Mucosa of stomach (tissue), 1 donor: Measurements from ENCODE around the gene CARHSP1.

Experiments
- H3K27me3 ChIP-seq: one replicate; pipeline ENCODE4 v1.7.0; 2013; ENCODE audit warnings: mild to moderate bottlenecking, low read length; ENCODE audit not compliant: control insufficient read depth, insufficient read depth
- H3K36me3 ChIP-seq: one replicate; pipeline ENCODE4 v1.7.0; 2013; ENCODE audit warnings: low read length; ENCODE audit not compliant: control insufficient read depth, insufficient read depth
- H3K4me1 ChIP-seq: one replicate; pipeline ENCODE4 v1.7.0; 2013; ENCODE audit warnings: mild to moderate bottlenecking, low read length; ENCODE audit not compliant: control insufficient read depth, insufficient read depth
- H3K4me3 ChIP-seq: one replicate; pipeline ENCODE4 v1.7.0; 2013; ENCODE audit warnings: low read length
- H3K9ac ChIP-seq: one replicate; pipeline ENCODE4 v1.7.0; 2013; ENCODE audit warnings: mild to moderate bottlenecking, low read length, moderate library complexity
- H3K9me3 ChIP-seq: one replicate; pipeline ENCODE4 v1.7.0; 2013; ENCODE audit warnings: mild to moderate bottlenecking, low read length, moderate library complexity; ENCODE audit not compliant: control insufficient read depth
- donor health status: Pancreatic carcinoma.

The CARHSP1 gene

DNA sequence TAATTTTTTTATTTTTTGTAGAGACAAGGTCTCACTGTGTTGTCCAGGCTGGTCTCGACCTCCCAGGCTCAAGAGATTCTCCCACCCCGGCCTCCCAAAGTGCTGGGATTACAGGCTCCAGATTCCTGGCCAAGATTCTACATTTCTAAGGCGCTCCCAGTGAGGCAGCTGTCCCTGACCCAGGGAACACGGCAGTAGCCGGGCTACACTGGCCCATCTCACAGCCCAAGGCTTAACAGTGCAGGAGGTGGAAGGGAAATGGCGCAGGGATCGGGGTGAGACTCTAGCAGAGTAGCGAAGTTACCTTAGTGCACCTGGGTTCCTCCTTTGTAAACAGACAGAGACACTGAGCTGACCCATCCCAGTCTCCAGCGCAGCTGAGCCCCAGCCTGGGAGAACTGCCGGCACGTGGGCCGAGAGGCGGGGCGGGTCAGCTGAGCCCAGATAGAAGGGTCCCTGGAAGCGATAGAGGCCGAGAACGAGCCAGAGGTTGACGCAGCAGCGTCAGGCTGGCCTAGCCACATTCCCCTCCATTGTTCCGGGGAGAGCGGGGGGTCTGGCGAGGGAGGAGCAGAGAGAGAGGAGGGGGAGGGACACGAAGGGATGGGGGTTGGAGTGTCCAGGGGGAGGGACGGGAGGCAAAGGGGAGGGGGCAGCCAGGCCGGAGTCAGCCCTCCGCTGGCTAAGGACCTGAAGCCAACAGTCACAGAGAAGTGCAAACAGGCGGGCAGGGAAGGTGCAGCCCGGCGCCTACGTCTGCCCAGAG lies 2.5 kb downstream of the CARHSP1 start:
- Histone ChIP-seq H3K9me3 (no peaks in the 10 kb centered on the region), H3K9ac (peak overlapping the region; percentile 72), H3K4me1 (peaks cover 63% of the 10 kb centered on the region)

DNA sequence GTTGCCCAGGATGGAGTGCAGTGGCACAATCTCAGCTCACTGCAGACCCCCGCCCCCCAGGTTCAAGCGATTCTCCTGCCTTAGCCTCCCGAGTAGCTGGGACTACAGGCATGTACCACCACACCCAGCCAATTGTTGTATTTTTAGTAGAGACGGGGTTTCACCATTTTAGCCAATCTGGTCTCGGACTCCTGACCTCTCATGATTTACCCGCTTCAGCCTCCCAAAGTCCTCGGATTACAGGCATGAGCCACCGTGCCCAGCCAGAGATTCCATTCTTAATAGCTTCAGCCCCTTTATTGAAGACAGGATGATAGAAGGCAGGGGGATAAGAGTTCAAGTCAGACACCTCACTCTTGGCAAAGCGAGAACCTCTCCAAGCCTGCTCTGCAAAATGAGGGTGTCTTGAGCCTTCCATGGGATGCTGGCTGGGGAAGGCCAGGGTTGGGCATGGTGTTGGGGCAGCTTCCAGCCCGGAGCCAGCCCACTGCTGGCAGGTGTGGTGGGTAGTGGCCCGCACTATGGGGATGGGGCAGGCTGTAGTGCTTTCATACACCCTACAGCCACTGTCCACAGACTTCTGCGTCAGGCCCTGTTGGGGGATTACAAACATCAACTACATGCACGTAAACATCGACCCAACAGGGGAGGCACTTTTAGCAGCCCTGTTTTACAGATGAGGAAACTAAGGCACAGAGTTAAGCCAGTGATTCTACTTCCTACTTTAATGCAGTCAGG lies 3.5 kb downstream of the CARHSP1 start:
- Histone ChIP-seq H3K36me3 (no peaks in the 10 kb centered on the region), H3K9me3 (no peaks in the 10 kb centered on the region), H3K4me3 (no peak overlapping the region), H3K9ac (no peak overlapping the region), H3K4me1 (peaks cover 57% of the 10 kb centered on the region), H3K27me3 (no peaks in the 10 kb centered on the region)

More for the DNA sequence above, 2.5 kb downstream of the CARHSP1 start:
- no peak overlapping the region for H3K4me3 ChIP-seq
- H3K36me3 ChIP-seq: no peaks in the 10 kb centered on the region
- H3K27me3 ChIP-seq: no peaks in the 10 kb centered on the region

DNA sequence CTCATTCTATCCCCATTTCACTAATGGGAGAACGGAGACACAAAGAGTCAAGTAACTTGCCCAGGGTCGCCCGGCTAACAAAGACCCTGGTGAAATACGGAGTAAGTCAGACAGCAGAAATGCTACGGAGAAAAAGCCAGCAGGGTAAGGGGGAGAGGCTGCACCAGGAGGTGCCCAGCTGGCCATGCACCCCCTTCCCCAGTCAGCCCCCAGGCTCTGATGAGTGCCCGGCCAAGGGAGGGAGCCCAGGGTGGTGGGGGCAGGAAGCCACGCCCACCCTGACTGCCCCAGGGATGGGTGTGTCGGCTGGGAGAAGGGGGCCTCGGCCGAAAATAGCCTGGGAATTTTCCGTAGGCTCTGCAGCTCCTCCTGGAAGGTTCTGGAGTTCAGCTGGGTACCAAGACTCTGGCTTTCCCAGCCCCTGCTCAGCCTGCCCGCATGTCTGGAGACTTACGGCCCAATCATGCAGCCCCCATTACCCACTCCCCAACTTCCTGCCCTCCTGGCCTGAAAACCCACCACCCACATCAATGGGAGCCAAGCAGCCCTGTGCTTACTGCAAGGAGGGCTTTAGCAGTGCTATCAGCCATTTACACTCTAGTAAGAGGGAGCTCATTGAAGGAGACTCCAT lies 4.2 kb downstream of the CARHSP1 start:
- no peak overlapping the region for H3K4me3 ChIP-seq
- no peaks in the 10 kb centered on the region for H3K36me3 ChIP-seq
- peaks cover 58% of the 10 kb centered on the region for H3K4me1 ChIP-seq
- no peaks in the 10 kb centered on the region for H3K27me3 ChIP-seq
- no peak overlapping the region for H3K9ac ChIP-seq
- H3K9me3 ChIP-seq: no peaks in the 10 kb centered on the region

DNA sequence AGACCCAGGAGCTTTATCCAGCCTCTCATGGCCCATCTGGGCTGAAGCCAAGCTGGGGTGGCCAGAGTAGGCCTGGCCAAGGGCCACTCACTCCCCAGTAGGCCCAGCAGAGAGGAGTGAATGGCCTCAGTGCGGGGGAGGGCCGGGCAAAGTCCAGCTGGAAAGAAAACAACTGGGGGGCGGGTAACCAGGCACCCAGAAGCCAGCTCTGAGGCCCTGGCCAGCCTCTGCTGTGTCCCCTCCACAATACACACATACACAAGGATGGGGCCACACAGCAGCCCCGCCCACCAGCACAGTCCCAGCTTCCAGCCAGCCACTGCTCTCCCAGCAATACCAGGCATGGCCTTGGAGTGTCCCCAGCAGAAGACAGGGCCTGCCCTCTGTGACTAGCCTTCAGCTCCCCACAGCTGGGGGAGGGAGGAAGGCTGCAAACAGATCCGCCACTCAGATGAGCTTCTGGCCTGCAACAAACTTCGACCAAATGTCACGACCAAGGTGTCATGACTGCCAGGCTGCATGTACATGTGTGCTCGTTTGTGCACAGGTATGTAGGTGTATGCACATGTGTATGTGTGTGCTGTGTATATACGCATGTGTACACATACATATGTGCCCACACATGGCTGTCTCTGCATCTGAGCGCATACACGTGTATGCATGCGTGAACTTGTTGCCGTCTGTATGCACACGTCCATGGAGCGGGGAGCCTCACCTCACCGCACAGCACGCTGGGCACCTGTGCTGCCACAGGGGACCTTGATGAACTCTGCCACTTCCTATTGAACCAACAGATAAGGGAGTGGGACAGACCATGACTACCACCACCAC lies 5.0 kb downstream of the CARHSP1 start:
- Histone ChIP-seq H3K4me1 (peaks cover 56% of the 10 kb centered on the region), H3K9ac (no peak overlapping the region), H3K9me3 (no peaks in the 10 kb centered on the region), H3K4me3 (no peak overlapping the region), H3K36me3 (no peaks in the 10 kb centered on the region), H3K27me3 (no peaks in the 10 kb centered on the region)

DNA sequence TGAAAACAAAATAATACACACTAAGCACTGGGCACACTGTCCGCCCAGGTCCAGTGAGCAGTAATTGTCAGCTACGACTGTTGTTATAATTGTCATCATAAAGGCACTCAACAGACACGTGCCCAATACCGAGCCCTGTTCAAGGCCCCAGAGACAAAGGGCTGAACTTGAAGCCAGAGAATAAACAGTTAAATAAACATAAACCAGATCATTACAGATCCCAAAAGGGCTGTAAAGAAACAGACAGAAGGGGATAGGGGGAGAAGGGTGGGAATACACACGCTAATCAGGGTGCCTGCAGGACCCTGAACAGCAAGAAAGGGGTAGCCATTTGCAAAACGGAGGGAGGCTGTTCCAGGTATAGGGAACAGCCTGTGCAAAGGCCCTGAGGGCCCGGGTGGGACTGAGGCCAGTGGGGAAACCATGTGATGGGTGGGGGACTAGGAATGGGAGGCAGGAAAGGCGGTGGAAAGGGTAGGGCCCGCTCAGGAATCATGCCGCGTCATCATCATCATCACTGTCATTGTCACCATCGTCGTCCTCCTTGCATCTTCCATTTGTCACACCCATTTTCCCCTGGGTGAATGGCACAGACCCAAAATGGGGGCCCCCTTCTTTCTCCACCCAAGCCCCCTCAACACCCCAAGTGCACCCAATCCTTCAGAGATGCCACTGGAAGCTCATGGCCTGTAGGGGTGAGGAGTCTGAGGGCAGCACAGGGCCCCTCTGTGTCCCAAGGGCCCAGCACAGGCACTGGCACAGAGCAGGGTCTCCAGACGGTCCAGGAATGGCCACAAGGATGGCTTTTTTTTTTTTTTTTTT lies 6.3 kb downstream of the CARHSP1 start:
- H3K36me3 ChIP-seq: no peaks in the 10 kb centered on the region
- H3K27me3 ChIP-seq: no peaks in the 10 kb centered on the region
- H3K9me3 ChIP-seq: no peaks in the 10 kb centered on the region
- H3K4me3 ChIP-seq: no peak overlapping the region
- no peak overlapping the region for H3K9ac ChIP-seq
- peaks cover 52% of the 10 kb centered on the region for H3K4me1 ChIP-seq

DNA sequence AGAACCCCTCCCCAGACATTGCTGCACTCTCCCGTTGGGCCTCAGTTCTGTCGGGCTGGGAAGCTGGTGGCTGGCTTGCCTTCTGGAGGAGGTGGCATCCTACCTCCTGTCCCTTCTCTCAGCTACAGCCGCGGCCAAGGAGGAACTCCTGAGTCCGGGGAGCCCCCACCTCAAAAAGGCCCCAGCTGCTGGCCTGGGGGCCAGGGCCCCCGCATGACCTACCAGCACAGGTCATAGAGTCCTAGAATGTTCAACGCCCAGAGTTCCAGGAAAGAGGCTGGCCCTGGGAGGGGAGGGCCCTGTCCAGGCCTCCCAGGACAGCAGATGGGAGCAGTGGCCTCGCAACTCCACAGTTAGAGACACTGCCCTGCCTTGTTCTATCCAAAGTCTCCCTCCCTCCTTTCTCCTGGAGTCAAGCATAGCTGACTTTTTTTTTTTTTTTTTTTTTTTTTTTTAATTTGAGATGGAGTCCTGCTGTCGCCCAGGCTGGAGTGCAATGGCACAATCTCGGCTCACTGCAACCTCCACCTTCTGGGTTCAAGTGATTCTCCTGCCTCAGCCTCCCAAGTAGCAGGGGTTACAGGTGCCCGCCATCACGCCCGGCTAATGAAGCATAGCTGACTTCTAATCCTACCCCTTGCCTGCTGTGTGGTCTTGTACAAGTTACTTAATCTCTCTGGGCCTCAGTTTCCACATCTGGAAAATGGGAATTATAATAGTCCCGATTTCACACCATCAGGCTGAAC lies 7.1 kb downstream of the CARHSP1 start:
- Histone ChIP-seq H3K4me1 (peaks cover 44% of the 10 kb centered on the region), H3K36me3 (peaks cover 1% of the 10 kb centered on the region), H3K4me3 (no peak overlapping the region), H3K27me3 (no peaks in the 10 kb centered on the region), H3K9me3 (no peaks in the 10 kb centered on the region), H3K9ac (no peak overlapping the region)

DNA sequence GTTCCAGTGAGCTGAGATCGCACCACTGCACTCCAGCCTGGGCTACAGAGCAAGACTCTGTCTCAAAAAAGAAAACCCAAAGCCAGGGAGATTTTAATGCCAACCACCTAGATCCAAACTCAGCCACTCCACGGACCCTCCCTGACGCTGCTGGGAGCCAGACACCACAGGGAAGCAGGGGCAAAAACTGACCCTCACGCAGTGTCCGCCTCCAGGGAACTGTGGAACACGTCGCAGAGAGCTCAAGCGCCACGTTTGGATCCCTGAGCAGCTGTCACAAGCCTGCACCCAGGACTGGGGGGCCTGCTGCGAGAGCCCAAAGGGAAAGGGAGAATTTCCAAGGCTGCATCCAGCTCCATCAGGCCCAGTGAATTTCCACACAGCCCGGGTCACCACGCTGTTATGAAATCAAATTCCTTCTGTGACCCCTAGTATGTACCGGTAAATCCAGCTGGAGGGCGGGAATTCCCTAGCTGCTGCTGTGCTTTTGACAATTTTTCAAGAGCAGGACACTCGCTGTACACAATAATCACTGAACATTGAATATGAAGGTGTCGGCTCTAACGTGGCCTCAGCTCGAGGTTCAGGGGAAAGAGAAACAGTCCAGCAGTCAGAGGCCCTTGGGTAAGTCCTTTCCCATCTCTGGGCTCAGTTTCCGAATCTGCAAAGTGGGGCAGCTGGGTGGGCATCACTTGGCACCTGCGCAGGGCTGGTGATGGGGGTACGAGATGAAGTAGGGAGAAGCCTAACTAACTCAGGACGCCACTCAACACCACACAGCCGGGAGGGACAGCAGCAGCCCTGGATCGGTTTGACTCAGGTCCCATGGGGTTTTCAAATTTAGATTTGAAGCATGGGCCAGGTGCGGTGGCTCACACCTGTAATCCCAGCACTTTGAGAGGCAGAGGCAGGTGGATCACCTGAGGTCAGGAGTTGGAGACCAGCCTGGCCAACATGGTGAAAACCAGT lies 8.6 kb downstream of the CARHSP1 start:
- peaks cover 7% of the 10 kb centered on the region for H3K36me3 ChIP-seq
- H3K4me1 ChIP-seq: peaks cover 36% of the 10 kb centered on the region
- H3K9me3 ChIP-seq: no peaks in the 10 kb centered on the region
- no peak overlapping the region for H3K9ac ChIP-seq
- no peak overlapping the region for H3K4me3 ChIP-seq
- no peaks in the 10 kb centered on the region for H3K27me3 ChIP-seq

DNA sequence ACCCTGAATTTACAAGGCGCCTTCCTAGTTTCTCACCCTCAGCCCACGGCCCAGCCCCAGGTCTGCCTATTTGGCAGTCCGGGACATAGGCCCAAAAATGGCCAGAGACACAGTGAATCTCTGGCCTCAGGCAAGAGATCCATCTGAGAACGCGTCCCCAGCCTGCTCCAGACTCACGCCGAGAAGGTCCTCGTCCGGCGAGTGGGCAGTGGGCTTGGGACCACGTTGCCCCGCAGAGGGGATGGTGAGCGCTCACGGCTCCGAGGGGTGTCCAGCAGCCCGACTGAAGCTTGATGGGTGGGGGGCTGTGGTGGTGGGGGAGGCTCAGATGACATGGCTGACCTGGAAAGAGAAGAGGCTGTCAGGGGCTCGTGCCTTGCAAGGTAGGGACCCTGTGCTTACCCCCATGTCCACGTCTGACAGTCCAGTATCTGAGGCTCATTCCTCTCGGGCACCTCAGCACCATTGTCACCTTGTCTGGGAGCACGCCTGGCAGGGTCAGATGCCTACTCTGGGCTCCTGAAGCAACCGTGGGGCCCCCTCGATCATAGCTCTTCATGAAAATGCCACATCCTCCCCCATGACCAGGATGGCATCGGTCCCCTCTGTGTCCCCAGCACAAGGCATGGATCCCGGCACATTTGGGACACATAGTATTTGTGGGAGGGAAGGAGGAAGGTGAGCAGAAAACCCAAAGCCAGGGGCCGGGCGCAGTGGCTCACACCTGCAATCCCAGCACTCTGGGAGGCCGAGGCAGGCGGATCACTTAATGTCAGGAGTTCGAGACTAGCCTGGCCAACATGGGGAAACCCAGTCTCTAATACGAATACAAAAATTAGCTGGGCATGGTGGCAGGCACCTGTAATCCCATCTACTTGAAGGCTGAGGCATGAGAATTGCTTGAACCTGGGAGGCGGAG lies 9.6 kb downstream of the CARHSP1 start:
- Histone ChIP-seq H3K36me3 (peaks cover 11% of the 10 kb centered on the region), H3K9ac (no peak overlapping the region), H3K4me3 (no peak overlapping the region), H3K27me3 (no peaks in the 10 kb centered on the region), H3K9me3 (no peaks in the 10 kb centered on the region), H3K4me1 (peaks cover 26% of the 10 kb centered on the region)

DNA sequence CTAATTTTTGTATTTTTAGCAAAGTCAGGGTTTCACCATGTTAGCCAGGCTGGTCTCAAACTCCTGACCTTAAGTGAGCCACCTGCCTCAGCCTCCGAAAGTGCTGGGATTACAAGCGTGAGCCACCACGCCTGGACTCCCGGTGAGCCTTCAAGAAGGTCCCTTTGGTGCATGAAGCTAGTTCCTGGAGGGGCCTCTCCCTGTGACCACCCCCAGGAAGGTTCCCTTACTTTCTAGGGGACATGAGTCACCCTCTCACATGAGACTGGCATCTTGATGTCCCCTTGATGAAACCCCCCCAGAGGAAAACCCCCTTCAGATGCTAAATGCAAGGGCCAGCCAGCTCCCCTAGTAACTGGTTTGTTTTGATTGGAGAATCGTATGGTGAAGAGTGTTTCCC lies 12.8 kb downstream of the CARHSP1 start:
- Histone ChIP-seq H3K27me3 (no peaks in the 10 kb centered on the region), H3K36me3 (peaks cover 15% of the 10 kb centered on the region), H3K9me3 (no peaks in the 10 kb centered on the region), H3K4me1 (peaks cover 5% of the 10 kb centered on the region), H3K4me3 (no peak overlapping the region), H3K9ac (no peak overlapping the region)
